Activated naive CD4-positive, alpha-beta T cell treated with anti-CD3 and anti-CD28 coated beads, Interleukin-2, amount 50 U/mL, for 72 hours (primary cell): ENCODE measurements around the gene KLRF2. TPM values are rescaled to one million over a fixed set of nuclear protein-coding genes. Genes with fewer than 3 reads are reported as not detected.
"Not testable (repeated sequence)": the region's sequence is repeated elsewhere in the genome, so short reads cannot be mapped to it uniquely, and the experiment has no call there.

ENCODE experiments used
- ATAC-seq, 2 donors: fragments of 150-1000 bp; cut with Tn5 transposase; 2 replicates each; pipeline ENCODE4 v1.10.0; 2021; ENCODE audit warnings: mild to moderate bottlenecking in 2 of 2, moderate library complexity in 2 of 2
- DNase-seq, 2 donors: peaks; one replicate each; pipeline ENCODE4 v3.0.0; 2021 to 2022; ENCODE audit warnings: low spot score in 2 of 2
- H3K27ac Mint-ChIP-seq, 2 donors: one replicate each; pipeline ENCODE4 v1.8.0; 2022; ENCODE audit warnings: mild to moderate bottlenecking in 2 of 2, mixed read lengths in 2 of 2
- H3K36me3 Mint-ChIP-seq, 2 donors: one replicate each; pipeline ENCODE4 v1.8.0; 2022; ENCODE audit warnings: mixed read lengths in 2 of 2
- H3K9me3 Mint-ChIP-seq, 2 donors: one replicate each; pipeline ENCODE4 v1.8.0; 2022; ENCODE audit warnings: mixed read lengths in 2 of 2
- total RNA-seq, 2 donors: library from RNA; stranded (reverse); gene quantifications; one replicate each; pipeline ENCODE4 v1.2.3, GENCODE V29; 2022

The KLRF2 gene
- total RNA-seq, 2 donors from 2014 or later: not detected

DNA sequence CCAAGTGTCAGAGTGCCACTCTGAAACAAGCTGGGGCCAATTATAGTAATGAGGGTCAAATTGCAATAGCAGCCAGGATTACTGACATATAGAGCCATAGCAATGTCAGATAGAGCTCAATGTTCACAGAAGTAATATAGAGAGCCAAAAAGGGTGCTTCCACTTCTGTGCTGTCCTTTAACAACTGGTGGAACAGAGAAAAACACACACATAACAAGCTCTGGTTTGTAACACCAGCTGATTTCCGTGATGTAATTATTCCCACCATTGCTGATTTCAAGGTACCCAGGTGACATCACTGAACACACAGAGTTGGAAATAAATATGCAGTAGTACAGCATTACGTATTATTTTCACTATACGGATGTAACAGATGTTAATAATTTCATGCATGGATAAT lies 9.1 kb upstream of the KLRF2 start:
- DNase-seq (no peak), ATAC-seq (no peak)
- Mint-ChIP-seq H3K27ac (no peak overlapping the region), H3K36me3 (peaks cover 0 to 8% of the 10 kb centered on the region in 2 donors), H3K9me3 (no peaks in the 10 kb centered on the region)

DNA sequence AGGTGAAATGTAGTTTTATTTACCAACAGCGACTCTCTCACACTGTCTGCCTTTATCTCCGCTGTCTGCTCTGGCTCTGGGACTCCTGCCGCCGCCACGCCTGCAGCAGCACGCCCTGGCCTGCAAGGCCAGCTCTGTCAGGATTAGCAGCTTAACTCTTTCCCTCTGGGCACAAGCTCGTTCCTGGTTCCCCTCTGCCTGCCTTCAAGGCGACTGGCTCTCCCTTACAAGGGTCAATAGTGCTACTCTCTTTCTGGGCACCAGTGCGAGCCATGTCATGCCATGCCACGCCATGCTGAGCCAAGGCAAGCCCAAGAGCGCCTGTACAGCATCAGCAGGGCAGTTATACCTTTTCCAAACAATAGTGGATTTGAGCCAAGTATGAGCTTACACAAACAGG lies 8.5 kb upstream of the KLRF2 start:
- DNase-seq (no peak), ATAC-seq (no peak)
- Mint-ChIP-seq H3K36me3 (peaks cover 0 to 8% of the 10 kb centered on the region in 2 donors), H3K27ac (no peak overlapping the region), H3K9me3 (no peaks in the 10 kb centered on the region)

DNA sequence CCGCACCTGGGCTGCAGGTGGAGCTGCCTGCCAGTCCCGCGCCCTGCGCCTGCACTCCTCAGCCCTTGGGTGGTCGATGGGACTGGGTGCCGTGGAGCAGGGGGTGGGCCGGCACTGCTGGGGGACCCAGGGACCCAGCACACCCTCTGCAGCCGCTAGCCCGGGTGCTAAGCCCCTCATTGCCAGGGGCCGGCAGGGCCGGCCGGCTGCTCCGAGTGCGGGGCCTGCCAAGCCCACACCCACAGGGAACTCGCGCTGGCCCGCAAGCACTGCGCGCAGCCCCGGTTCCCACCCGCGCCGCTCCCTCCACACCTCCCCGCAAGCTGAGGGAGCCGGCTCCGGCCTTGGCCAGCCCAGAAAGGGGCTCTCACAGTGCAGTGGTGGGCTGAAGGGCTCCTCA lies 5.2 kb upstream of the KLRF2 start:
- H3K27ac Mint-ChIP-seq, H3K9me3 Mint-ChIP-seq, H3K36me3 Mint-ChIP-seq, ATAC-seq, DNase-seq: not testable (repeated sequence)

DNA sequence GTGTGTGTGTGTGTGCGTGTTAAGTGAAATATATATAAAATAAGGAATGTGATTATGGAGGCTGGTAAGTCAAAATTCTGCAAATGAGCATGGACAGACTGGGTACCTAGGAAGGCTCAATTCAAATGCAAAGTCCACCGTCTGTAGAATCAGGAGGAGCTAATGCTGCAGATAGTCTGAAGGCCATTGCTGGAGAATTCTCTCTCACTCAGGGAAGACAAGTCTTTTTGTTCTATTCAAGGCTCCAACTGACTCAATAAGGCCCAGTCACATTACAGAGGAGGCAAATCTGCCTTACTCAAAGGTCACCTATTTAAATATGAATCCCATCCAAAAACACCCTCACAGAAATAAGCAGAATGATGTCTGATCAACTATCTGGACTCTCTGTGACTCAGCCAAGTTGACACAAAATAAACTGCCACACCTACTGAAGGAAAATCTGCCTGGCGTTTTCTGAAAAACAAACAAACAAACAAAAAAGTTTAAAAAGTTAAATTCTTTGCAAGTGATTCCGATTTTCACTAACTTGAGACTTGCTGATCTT lies 684 bp upstream of the KLRF2 start:
- DNase-seq (no peak), ATAC-seq (no peak)
- H3K9me3 Mint-ChIP-seq: no peaks in the 10 kb centered on the region
- no peak overlapping the region for H3K27ac Mint-ChIP-seq
- no peaks in the 10 kb centered on the region for H3K36me3 Mint-ChIP-seq

DNA sequence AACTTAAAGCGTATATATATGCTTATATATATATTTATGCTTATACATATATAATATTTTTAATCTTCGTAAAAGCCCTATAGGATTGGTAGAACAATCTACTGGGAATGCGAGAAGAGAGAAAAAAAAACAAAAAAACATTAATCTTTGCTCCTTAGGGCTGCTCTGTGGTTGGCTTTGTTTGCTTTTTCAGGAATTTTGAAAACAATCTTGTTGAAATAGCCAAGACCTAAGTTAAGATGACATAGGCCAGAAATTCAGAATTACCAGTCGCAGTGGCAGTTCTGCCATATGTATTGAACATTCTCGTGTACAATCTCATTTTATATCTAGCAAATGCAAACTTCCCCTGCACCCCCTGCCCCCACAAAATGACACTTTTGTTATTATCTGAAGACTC lies 699 bp downstream of the KLRF2 start:
- no peak for ATAC-seq
- Mint-ChIP-seq H3K36me3 (no peaks in the 10 kb centered on the region), H3K27ac (no peak overlapping the region), H3K9me3 (no peaks in the 10 kb centered on the region)
- no peak for DNase-seq

DNA sequence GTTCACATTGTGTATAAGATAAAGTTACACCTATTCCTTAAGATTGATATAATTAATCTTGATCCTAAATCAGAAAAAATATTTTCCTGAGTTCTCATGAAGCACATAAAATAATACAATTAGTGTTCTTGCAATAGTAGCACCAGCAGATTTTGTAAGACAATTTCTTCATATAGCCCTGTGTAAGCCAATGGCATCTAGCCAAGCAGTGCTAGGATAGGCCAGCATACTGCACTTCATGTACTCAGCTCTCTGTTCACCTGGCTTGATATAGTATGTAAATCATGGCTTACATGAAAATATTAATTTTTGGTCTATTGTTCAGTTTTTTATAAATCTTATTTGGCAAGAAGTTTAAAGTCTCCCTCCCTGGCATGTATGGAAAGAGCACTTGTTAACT lies 1.9 kb downstream of the KLRF2 start:
- no peak for DNase-seq
- no peak for ATAC-seq
- Mint-ChIP-seq H3K27ac (no peak overlapping the region), H3K36me3 (no peaks in the 10 kb centered on the region), H3K9me3 (no peaks in the 10 kb centered on the region)

DNA sequence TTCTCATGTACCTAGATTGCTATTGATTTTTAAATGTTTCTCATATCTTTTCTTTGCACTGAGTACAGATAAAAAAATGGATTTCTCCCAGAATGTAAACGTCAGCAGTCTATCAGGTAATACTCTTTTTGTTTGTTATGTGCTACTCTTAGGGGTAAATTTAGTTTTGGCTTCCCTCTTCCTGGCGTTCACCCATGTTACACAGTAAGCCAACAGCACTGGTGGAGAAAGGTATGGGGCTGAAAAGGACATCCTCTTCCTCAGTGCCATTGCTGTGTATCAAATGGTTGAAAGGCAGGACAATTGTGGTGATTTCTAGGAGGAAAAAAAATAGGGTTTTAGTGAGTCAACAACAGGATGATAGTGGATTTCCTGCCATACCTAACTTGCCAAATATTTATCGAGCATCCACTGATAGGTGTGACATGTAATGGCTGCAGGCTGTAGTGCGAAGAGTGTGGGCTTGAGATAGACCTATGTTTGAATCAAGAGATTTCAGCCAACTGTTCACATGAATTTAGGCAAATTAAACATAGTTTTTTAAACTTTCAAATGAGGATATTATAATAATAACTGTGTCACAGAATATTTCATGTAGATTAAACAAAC lies 7.5 kb downstream of the KLRF2 start:
- Mint-ChIP-seq H3K36me3 (no peaks in the 10 kb centered on the region), H3K27ac (no peak overlapping the region), H3K9me3 (no peaks in the 10 kb centered on the region)
- no peak for DNase-seq
- ATAC-seq: no peak

DNA sequence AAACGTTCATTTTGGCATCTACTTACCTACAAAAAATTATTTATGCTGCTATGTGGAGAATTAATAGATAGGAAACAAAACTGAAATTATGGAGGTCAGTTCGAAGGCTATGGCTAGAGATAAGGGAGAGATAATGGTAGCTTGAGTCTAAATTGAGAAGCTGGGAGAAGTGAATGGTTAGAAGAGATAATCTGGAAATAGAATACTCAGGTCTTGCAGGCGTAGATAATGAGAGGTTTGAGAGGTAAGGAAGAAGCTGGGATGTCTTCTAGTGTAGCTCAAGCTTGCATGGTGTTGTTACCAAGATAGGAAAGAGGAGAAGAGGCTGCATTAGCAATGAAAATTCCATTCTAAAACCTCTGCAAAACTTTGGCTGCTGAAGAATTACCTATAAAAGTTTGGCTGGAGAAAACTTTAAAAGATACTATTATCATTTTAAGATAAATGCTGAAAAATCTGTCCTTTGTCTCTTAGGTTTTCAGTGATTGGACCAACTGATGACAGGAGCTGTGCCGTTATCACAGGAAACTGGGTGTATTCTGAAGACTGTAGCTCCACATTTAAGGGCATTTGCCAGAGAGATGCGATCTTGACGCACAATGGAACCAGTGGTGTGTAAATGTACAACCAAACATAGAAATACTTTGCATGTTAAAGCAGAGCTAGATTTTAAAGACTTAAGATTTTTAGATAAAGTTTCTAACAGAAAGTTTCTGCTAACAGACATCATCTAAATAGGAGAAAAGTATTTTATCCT lies 14.1 kb downstream of the KLRF2 start:
- no peak for ATAC-seq
- H3K36me3 Mint-ChIP-seq: peaks cover 0 to 10% of the 10 kb centered on the region in 2 donors
- DNase-seq: no peak
- H3K27ac Mint-ChIP-seq: no peak overlapping the region
- H3K9me3 Mint-ChIP-seq: no peaks in the 10 kb centered on the region

DNA sequence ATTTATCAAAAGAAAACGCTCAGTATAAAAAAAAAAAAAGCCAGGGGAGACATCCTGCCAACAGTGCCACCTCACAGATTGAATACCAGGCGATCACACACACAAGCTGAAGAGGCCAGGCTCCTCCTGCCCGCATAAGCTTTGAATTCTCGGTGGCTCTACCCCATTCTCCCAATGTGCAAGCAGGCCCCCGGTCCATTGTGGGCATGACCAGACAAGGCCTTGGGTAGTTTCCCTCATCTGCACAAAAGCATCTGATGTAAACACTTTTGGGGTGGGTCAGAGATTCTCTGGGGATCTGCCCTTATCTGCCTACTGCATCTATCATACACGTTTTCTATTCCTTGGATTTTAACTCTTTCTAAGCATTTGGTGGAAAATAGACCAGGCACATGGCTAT lies 16.2 kb downstream of the KLRF2 start:
- H3K36me3 Mint-ChIP-seq: peaks cover 0 to 21% of the 10 kb centered on the region in 2 donors
- peaks cover 1 to 5% of the 10 kb centered on the region in 2 donors for H3K9me3 Mint-ChIP-seq
- no peak for DNase-seq
- H3K27ac Mint-ChIP-seq: no peak overlapping the region
- no peak for ATAC-seq

DNA sequence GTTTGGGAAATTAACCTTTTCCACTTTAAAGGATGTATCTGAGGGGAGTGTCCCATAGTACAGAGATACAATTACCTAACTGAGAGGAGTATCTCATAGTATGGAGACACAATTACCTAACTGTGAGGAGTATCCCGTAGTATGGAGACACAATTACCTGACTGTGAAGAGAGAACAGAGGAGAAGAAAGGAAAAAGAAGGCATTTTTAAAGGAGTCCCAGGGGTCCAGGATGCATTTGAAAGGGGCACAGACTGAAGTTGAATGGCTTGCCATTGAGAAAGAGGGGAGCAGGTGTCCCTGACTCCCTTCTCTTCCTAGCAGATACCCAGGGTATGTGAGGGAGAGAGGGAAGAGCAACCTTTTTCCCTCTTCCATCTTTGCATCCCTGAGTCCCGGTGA lies 17.9 kb downstream of the KLRF2 start:
- DNase-seq (no peak), ATAC-seq (no peak)
- H3K27ac Mint-ChIP-seq: no peak overlapping the region
- H3K36me3 Mint-ChIP-seq: peaks cover 4 to 38% of the 10 kb centered on the region in 2 donors
- peaks cover 12 to 13% of the 10 kb centered on the region in 2 donors for H3K9me3 Mint-ChIP-seq

DNA sequence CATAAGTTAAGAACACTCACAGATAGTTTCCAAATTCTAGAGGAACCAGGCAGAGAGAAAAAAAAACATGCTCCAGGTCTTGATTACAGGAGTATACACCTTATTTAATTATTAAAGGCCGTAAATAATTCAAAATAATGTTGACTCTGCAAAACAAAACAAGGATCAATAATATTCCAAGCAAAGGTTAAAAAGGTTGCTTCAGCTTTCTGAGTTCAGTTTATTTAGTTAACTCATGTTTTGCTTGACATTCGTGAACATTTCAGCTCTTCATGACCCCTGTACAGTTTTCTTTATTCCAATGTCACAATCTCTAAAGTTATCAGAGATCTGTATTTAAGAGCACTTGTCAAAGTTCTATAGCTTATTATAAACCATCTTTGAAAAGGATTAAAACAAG lies 19.6 kb downstream of the KLRF2 start:
- Mint-ChIP-seq H3K9me3 (peaks cover 13 to 19% of the 10 kb centered on the region in 2 donors), H3K36me3 (peaks cover 4 to 51% of the 10 kb centered on the region in 2 donors), H3K27ac (no peak overlapping the region)
- DNase-seq (no peak), ATAC-seq (no peak)

DNA sequence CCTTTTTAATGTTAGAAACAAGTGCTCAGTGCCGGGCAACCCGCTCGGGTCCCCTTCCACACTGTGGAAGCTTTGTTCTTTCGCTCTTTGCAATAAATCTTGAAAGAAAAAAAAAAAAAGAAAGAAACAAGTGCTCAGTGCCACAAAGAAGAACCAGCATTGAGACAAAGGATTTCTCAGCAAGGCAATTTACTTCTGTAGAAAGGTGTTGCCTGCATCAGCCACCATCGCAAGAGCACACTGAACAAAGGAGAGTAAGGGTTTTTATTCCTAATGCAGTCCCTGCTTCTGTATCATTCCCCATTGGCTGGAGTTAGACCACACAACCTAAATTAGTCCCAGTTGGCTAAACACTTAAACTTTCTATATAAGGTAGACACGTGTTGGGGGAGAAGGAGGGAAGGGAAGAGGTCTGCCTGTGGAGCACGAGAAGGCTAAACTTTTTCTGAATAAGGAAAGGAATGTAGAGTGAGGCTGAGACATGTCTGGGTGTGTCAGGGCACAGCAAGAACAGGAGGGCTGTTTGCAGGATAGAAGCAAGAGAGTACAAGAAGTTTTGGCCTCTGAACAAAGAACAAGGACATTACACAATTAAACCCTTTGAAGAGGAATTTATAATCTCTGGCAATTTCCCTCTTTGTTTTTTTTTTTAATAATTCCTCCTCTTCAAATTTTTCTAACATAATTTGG lies 21.4 kb downstream of the KLRF2 start:
- Mint-ChIP-seq H3K9me3 (peaks cover 13 to 20% of the 10 kb centered on the region in 2 donors), H3K27ac (no peak overlapping the region), H3K36me3 (peaks cover 4 to 56% of the 10 kb centered on the region in 2 donors)
- ATAC-seq (no peak), DNase-seq (no peak)

DNA sequence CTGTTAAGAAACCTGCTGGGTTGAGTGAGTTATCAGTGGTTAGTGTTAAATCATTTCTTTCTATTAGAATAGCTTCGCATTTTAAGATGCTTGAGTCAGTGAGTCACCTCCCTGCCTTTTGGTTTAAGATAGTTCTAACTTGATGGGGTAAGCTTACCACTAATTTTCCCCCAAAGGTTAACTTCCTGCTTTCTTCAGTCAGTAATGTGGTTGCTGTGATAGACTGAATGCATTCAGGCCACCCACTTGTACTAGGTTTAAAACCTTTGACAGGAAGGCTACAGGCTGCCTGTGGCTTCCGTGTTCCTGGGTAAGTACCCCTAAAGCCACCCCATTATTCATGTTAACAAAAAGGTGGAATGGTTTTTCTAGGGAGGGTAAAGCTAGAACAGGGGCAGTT lies 25.6 kb downstream of the KLRF2 start:
- Mint-ChIP-seq H3K27ac (peak overlapping the region in 1 of 2 donors; percentile 81), H3K36me3 (peaks cover 29 to 72% of the 10 kb centered on the region in 2 donors), H3K9me3 (peaks cover 38 to 55% of the 10 kb centered on the region in 2 donors)
- DNase-seq (no peak), ATAC-seq (peak; percentile 96 to 98)

DNA sequence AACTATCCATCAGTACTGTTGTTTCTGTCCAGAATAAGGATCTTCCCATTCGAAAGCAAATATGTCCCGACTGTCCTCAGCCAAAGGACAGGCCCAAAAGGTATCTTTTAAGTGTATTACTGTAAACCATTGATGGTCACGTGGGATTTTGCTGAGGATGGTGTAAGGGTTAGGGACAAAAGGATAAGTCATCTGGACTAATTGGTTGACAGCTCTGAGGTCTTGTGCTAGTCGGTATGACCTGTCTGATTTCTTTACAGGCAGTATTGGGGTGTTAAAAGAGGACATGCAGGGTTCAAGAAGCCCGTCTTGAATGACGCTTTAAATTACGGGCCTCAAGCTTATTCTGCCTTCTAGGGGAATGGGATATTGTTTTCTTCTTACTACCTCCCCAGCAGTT lies 26.5 kb downstream of the KLRF2 start:
- peak overlapping the region in 1 of 2 donors; percentile 81 for H3K27ac Mint-ChIP-seq
- ATAC-seq (no peak), DNase-seq (no peak)
- H3K36me3 Mint-ChIP-seq: peaks cover 36 to 74% of the 10 kb centered on the region in 2 donors
- H3K9me3 Mint-ChIP-seq: peaks cover 41 to 56% of the 10 kb centered on the region in 2 donors

DNA sequence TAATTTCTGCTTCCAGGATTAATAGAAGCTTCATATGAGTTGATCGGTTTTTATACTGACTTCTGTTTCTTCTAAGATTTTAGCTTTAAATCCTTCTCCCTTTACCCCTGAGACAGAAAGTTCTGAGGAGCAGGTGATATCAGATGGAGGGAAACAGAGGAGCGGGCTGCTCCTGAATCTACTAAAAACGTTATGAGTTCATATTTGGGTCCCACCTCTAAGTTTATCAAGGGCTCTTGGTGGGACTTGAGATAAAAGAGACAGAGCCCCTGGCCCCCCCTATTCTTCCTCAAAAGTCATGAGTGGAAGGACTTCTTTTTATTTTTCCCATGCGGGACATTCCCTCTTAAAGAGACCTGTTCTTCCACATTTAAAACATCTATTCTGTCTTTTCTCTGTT lies 27.1 kb downstream of the KLRF2 start:
- H3K27ac Mint-ChIP-seq: no peak overlapping the region
- DNase-seq (no peak), ATAC-seq (no peak)
- H3K36me3 Mint-ChIP-seq: peaks cover 38 to 70% of the 10 kb centered on the region in 2 donors
- H3K9me3 Mint-ChIP-seq: peaks cover 36 to 53% of the 10 kb centered on the region in 2 donors

DNA sequence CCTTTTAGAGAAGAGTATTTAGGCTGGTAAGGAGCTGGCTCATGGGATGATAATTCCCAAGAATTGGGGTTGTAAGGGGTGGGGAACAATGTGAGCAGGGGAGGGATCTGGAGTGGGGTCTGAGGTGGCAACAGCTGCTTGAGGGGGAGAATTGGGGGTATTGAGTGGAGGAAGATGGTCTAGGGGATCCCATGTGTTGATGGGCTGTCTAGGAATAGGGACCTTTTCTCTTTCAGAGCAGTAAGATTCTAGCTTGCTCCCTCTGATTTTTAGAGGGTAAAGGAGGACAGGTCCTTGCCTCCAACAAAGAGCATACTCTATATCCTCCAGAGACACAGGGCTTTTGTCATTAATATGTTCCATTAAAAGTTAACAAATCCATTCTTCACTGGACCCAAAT lies 28.4 kb downstream of the KLRF2 start:
- H3K36me3 Mint-ChIP-seq: peaks cover 34 to 58% of the 10 kb centered on the region in 2 donors
- peaks cover 32 to 60% of the 10 kb centered on the region in 2 donors for H3K9me3 Mint-ChIP-seq
- ATAC-seq (no peak), DNase-seq (no peak)
- peak overlapping the region in 1 of 2 donors; percentile 77 for H3K27ac Mint-ChIP-seq
